PFSK-1 (cell line): Measurements from ENCODE around the gene AP4M1.
A peak's percentile ranks its signal among the peaks of the same experiment; 100 is the strongest.

ENCODE experiments used
- FOXP2 ChIP-seq: optimal IDR thresholded peaks from 2 replicates; pipeline ENCODE3; 2011; ENCODE audit warnings: borderline replicate concordance, control low read depth, inconsistent platforms; ENCODE audit not compliant: insufficient read depth; ENCODE audit errors: extremely low read length, extremely low read depth
- POLR2AphosphoS5 ChIP-seq: IDR thresholded peaks from 2 replicates; pipeline ENCODE4 v1.6.1; 2012; ENCODE audit warnings: low read depth, mild to moderate bottlenecking, control low read depth, low read length, moderate library complexity
- REST ChIP-seq, 2 experiments: IDR thresholded peaks; 2 replicates each; pipeline versions ENCODE4 v1.6.1 to v1.8.0; 2011 to 2012; ENCODE audit warnings: low read depth in 2 of 2, low read length in 2 of 2, control low read depth in 1 of 2, inconsistent platforms in 1 of 2, mild to moderate bottlenecking in 1 of 2, moderate library complexity in 1 of 2; ENCODE audit not compliant: insufficient read depth in 1 of 2
- SIN3A ChIP-seq: IDR thresholded peaks from 2 replicates; pipeline ENCODE4 v1.6.1; 2012; ENCODE audit warnings: mild to moderate bottlenecking, low read length, moderate library complexity, borderline replicate concordance; ENCODE audit not compliant: insufficient read depth
- TAF1 ChIP-seq: IDR thresholded peaks from 2 replicates; pipeline ENCODE4 v1.6.1; 2012; ENCODE audit warnings: low read length, control low read depth, borderline replicate concordance; ENCODE audit not compliant: insufficient read depth

- TF ChIP-seq POLR2AphosphoS5: peak; percentile 29; the same call in 1 of the 2 replicates
- TF ChIP-seq TAF1: no peak
- TF ChIP-seq REST (IDR thresholded peaks at IDR 0.05; ENCODE audit: insufficient read depth in 1 of 2, low read depth in 2 of 2, low read length in 2 of 2): no peak
- TF ChIP-seq SIN3A: no peak
- TF ChIP-seq FOXP2: no peak
These were observed 5.7 kb upstream of the AP4M1 start for GRCh38 chr7:100095704-100096103.
